GM19023 (cell line): ENCODE results near the gene SYNM.
"Not testable (repeated sequence)": the region's sequence is repeated elsewhere in the genome, so short reads cannot be mapped to it uniquely, and the experiment has no call there.

Source experiments
- ATAC-seq: cut with Tn5 transposase; IDR thresholded peaks from one replicate; pipeline ENCODE4 v1.9.1; 2021; ENCODE audit warnings: mild to moderate bottlenecking, moderate library complexity; ENCODE audit not compliant: unreplicated experiment

The SYNM gene

GRCh38 chr15:99105514-99106341, 848 bp downstream of the SYNM start:
- peak; percentile 25 for ATAC-seq

DNA sequence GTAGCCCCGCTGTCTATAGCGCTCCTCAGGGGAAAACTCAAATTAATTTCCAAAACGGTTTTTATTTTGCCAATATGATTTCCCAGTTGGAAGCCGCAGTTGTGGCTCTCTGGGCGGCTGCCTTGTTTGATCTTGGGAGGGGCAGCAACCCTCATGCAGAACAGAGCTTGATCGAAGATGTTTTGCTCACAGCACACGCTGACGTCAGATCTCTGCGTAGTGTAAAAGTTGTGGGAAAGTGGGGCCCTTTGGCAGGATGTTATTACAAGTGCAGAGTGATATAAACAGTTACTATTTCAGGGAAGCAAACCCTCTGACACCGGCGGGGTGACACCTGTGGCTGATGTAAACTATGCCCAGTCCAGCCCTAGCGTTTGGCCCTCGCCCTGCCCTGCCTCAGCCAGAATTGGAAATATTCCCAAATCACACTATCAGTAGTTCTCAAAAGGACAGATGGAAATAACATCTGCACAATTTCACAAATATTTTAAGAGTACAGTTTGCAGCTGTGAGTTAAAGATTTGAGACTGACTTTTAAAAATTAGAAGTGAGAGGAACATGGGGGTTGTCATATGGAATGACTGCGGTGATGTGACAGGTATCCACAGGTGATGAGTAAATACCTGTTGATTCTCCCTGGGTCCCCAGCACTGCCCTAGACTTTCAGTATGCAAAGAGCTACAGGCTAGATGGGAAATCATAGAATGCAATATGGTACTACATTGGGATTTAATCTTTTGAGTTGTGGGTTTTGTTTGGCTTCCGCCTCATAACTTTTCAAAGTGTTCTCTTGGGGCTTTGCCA, 1.7 kb downstream of the SYNM start:
- no peak for ATAC-seq

- no peak for ATAC-seq
Measured at GRCh38 chr15:99108993-99109392, 4.1 kb downstream of the SYNM start.

DNA sequence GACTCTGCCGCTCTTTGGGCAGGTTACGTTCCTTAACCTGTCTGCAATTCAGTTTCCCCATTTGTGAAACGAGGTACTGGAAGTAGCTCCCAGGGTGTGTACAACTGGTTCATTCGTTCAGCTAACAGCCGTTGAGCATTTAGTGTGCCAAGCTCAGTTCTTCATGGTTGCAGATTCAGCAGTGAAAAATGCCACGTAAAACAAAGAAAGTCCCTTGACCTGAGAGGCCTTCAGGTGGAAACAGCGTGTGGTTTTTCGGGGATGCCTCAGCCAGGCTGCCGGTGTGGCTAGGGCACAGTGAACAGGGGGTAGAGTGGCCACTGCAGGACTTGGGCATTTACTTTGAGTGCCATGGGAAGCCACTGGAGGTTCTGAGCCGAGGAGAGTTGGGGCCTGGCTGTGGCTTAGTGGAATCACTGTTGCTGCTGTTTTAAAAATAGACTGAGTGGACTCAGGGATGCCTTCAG, 4.7 kb downstream of the SYNM start:
- no peak for ATAC-seq

- no peak for ATAC-seq
Measured at GRCh38 chr15:99110093-99110492, 5.2 kb downstream of the SYNM start.

DNA sequence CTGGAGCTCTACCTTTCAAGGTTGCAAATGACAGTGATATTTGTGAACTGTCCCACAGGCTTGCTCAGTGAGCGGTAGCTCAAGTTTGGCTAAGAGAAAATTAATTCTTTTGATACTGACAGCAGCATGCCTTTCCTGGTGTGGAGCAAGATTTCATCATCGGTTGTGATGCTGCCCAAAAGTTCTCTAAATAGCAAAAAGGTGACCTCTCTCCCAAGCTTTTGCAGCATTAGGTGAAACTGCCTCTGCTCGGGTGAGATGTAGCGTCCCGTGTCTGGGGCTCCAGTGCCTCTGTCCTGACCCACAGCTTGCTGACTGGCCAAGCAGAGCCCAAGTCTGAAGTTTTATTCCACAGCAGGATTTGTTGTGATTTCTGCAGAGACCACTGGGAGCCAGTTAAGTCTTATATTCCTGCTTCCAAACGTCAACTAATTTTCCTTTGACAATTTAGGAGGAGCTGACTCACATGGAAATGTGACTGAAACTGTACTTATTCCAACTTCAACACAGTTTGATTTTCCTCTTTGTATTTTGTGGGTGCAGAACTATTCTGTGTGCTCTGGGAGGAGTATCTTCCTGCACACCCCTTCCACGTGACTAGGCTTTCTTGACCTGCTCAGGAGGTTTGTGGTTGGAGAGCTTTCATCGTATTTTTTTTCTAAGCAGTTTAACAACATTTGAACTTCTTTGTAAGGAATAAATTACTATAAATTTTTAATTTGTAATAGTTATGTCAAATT, 5.9 kb downstream of the SYNM start:
- ATAC-seq: no peak

DNA sequence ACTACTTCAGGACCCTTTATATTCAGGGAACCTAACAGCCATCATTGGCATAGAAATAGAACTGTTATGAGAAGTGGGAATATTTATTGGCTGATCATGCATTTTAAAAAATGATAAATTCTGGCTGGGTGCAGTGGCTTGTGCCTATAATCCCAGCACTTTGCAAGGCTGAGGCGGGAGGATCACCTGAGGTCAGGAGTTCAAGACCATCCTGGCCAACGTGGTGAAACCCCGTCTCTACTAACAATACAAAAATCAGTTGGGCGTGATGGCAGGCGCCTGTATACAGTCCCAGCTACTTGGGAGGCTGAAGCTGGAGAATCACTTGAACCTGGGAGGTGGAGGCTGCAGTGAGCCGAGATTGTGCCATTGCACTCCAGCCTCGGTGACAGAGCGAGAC, 6.8 kb downstream of the SYNM start:
- not testable (repeated sequence) for ATAC-seq

DNA sequence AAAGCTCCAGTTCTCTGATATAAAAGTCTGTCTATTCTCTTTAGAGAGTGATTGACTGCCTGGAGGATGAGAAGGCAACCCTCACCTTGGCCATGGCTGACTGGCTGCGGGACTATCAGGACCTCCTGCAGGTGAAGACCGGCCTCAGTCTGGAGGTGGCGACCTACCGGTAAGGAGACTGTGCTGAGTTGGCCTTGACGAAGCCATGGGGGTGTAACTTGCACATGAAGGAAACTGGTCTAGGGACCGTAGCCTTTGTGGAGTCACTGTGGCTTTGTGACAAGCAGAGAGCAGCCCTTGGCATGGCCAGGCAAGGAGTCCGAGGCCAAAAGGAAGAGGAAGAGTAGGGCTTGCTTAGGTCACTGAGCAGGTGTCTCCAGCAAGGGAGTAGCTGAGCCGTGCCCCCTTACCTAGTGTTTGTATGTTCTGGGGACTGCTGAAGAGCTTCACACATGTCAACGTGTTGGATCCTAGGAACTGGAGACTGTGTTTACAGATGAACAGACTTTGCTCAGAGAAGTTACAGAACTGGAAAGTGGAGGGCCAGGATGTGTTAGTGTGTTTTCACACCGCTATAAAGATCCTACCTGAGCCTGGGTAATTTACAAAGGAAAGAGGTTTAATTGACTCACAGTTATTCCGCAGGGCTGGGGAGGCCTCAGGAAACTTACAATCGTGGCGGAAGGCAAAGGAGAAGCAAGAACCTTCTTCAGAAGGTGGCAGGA, 8.8 kb downstream of the SYNM start:
- no peak for ATAC-seq

DNA sequence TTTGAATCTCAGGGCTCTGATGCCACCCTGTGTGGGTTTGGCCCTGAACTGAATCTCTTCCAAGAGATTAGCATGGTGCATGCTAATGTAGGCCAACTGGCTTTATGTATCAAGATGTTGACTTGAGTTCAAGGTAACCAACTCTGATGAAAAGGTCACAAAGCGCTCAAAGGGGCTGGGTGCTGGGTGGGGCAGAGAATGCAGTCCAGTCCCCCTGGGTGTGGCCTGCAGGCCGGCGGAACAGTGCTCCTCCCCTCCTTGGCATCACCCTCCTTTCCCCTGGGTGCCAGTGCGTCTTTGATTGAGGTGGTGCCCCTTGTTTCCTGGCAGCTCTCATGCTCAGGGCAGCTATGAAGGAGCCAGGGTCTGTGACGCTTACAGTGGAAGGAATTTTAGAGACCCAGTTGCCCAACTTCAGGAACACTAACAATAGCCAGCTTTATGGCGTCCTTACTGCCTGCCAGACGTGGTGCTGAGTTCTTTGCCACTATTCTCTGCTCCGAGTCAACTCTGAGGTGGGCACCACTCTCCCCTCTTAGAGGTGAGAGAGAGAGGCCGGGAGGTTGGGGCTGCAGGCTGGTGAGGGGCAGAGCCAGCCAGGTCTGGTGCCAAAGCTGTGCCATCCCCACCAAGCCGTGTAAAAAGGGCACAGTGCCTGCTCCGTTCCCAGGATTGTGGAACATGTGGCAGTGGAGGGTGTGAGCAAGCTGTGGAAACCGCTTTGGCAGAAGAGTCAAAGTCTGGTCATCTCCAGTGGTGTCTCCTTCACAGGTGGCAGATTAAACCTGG, 9.8 kb downstream of the SYNM start:
- no peak for ATAC-seq

GRCh38 chr15:99115300-99116215, 10.7 kb downstream of the SYNM start:
- ATAC-seq: no peak

DNA sequence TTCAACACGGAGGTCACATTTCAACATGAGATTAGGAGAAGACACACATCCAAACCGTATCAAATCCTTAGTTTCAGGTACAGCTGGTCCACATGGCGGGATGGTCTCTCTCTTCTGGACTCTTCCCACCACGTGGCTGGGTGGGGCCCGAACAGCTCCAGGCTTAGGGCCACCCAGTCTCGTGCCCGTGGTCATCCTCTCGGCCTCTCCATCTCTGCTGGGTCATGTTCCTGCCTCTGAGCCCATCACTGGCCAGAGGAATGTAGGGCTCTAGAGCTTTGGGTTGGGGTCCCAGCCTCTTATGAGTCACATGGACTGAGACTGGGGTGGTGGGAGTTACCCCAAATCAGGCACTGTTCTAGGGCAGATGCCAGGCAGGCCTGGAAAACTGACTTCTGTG, 12.2 kb downstream of the SYNM start:
- no peak for ATAC-seq

DNA sequence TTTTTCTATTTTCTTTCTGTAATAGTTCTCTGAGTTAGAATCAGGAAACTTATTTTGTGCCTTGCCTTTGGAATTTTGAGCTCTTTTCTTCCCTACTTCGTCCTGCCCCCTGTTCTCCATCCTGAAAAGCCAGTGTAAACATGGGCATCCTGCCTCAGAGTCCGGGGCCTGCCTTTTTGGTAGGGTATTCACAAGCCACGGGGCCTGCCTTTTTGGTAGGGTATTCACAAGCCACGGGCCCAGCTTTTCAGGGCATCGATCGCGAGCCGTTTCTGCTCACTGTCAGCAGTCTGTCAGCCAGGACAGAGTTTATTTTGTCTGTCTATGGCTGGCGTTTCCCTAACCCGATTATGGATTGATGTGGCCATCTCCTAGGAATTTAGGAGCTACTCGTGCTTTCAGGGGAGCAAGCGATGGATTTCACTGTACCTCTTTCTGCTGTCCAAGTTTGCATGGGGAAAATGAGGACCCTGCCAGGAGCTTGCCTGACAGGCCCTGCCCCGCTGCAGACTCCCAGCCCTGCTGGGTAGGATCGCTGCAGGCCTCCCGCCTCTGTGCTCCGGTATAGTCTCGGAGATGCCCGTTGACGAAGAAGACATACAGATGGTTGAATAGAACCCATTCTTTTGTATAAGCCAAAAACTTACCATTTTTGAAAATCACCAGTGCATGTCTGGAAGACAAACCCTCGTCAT, 12.8 kb downstream of the SYNM start:
- ATAC-seq: no peak

DNA sequence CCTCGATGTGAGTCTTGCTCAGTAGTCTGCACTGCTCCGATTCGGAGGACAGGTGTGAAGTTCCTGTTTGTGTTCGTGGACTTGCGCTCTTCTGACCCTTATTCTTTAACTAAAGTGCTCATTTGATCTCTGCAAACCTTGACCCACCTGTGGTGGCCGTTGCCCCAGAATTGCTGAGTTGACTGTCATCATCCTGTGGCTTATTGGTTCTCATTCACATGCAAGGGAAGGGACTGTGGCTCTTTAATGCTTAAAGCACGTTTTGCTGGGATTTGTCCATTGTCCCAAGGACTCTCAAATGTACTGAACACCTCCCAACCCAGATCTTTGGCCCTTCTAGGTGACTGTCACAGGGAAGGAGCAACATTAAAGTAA, 13.4 kb downstream of the SYNM start:
- ATAC-seq: no peak

DNA sequence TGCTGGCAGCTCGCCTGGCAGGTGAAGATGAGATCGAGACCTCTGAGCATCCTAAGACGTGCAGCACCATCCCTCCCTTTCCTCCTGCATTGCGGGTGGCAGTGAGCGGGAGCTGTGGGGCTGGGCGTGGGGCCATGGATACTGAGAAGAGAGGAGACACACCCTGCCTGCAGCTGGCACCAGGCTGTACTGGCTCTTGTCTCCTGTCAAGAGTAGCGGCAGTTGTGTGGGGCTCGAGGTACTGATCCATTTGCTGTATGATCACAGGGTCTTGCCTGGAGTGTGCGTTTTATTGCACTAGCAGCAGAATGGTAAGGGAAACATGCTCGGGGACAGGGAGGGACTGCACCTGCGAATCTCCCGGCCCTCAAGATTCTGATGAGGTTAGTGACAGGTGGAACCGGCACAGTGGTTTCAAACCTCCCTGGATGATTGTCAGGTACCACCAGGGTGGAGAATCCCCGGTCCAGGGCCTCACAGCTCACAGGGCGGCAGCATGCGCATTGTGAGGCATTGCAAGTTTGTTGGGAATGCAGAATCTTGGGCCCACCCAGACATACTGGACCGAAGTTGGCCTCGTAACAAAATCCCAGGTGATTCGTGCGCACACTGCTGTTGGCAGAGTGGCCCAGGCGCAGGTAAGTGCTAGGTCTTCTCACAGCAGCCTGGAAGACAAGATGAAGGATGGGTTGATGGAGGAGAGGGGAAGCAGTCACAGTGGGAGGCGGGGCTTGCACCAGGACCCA, 14.1 kb downstream of the SYNM start:
- no peak for ATAC-seq

DNA sequence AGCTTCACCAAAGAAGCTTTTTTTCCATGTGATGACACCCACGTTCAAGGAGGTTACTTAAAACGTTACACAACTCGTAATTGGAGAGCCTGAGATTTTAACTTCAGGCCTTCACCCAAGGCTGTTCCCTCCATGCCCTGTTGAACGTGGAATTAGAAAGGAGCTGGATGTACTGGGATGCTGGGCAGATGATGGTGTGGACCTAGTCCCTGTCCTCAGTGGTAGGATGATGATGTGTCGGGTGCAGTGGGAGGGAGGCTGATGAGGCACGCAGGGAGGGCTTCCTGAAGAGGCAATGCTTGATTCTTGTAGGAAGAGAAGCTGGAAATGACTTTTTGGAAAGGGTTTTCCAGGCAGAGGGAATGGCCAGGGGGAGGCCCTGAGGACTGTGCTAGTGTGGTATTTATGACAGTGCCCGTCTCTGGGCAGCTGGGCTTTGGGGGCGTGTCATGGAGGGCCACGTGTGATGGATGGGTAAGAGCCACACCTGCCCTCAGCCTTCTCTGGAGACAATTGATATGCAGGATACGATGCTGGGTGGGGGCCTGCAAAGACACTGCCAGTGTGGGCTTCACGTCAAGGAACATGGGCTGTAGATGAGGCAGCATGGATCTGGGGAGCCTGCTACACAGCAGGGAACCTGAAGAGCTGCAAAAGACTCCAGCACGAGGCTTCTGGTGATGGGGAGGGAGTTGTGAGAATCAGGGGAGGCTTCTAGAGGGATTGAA, 15.3 kb downstream of the SYNM start:
- ATAC-seq: no peak

- ATAC-seq: no peak
Measured at GRCh38 chr15:99121207-99121606, 16.3 kb downstream of the SYNM start.
